CD14-positive monocyte (primary cell): ENCODE data around the gene CEP162. TPM values are rescaled to one million over a fixed set of nuclear protein-coding genes. Genes with fewer than 3 reads are reported as not detected.
"Not testable (repeated sequence)": the region's sequence is repeated elsewhere in the genome, so short reads cannot be mapped to it uniquely, and the experiment has no call there.

ENCODE experiments used
- DNase-seq, 3 donors: peaks; one replicate each; pipeline ENCODE4 v3.0.0-alpha.2; 2011 to 2022
- H2AFZ ChIP-seq: 2 replicates; pipeline ENCODE4 v1.6.0; 2012; ENCODE audit warnings: mild to moderate bottlenecking, low read depth, low read length, inconsistent platforms; ENCODE audit not compliant: insufficient read depth, poor library complexity, severe bottlenecking
- H3K27ac ChIP-seq, 2 donors: 1 replicate in 1 of 2; 2 replicates in 1 of 2; pipeline ENCODE4 v1.5.1; 2012 to 2013; ENCODE audit warnings: low read length in 2 of 2, control low read depth in 1 of 2, inconsistent platforms in 1 of 2, low read depth in 1 of 2, mild to moderate bottlenecking in 1 of 2
- H3K27me3 ChIP-seq, 2 donors: one replicate each; pipeline versions ENCODE4 v1.6.0 to v1.6.1; 2011 to 2013; ENCODE audit warnings: low read length in 2 of 2; ENCODE audit not compliant: control insufficient read depth in 2 of 2, insufficient read depth in 2 of 2
- H3K36me3 ChIP-seq, 2 donors: replicated peaks in 1 of 2; 1 replicate in 1 of 2; 2 replicates in 1 of 2; pipeline versions ENCODE4 v1.5.1 to v1.6.1; 2012 to 2013; ENCODE audit warnings: low read length in 2 of 2, control low read depth in 1 of 2, inconsistent platforms in 1 of 2, mild to moderate bottlenecking in 1 of 2; ENCODE audit not compliant: insufficient read depth in 2 of 2, control insufficient read depth in 1 of 2
- H3K4me1 ChIP-seq, 2 donors: 1 replicate in 1 of 2; 2 replicates in 1 of 2; pipeline versions ENCODE4 v1.5.1 to v1.6.1; 2012 to 2013; ENCODE audit warnings: low read length in 2 of 2, control low read depth in 1 of 2, inconsistent platforms in 1 of 2, mild to moderate bottlenecking in 1 of 2, moderate library complexity in 1 of 2; ENCODE audit not compliant: insufficient read depth in 2 of 2, control insufficient read depth in 1 of 2
- H3K4me2 ChIP-seq: replicated peaks from 2 replicates; pipeline ENCODE3; 2012; ENCODE audit warnings: low read length, moderate library complexity, mild to moderate bottlenecking; ENCODE audit not compliant: poor library complexity, severe bottlenecking; ENCODE audit errors: extremely low read depth
- H3K4me3 ChIP-seq, 3 experiments: fragments of 200-600 bp in 1 of 3; sonication (generic) in 1 of 3; replicated peaks in 1 of 3; 1 replicate in 2 of 3; 2 replicates in 1 of 3; pipeline ENCODE4 v1.5.1; 2011 to 2013; ENCODE audit warnings: low read length in 3 of 3, mild to moderate bottlenecking in 3 of 3, control low read depth in 2 of 3, low read depth in 2 of 3, inconsistent platforms in 1 of 3, moderate library complexity in 1 of 3
- H3K79me2 ChIP-seq: 2 replicates; pipeline ENCODE4 v1.6.0; 2012; ENCODE audit warnings: mild to moderate bottlenecking, control low read depth, inconsistent platforms, low read length, moderate library complexity; ENCODE audit not compliant: insufficient read depth
- H3K9ac ChIP-seq: 2 replicates; pipeline ENCODE4 v1.6.0; 2017; ENCODE audit warnings: low read length, mild to moderate bottlenecking; ENCODE audit not compliant: insufficient read depth, poor library complexity, severe bottlenecking
- H3K9me3 ChIP-seq, 2 donors: replicated peaks in 1 of 2; 1 replicate in 1 of 2; 2 replicates in 1 of 2; pipeline versions ENCODE4 v1.5.1 to v1.6.1; 2012 to 2013; ENCODE audit warnings: low read length in 2 of 2, control low read depth in 1 of 2; ENCODE audit not compliant: control insufficient read depth in 1 of 2, insufficient read depth in 1 of 2
- H4K20me1 ChIP-seq: 2 replicates; pipeline ENCODE4 v1.6.0; 2012; ENCODE audit warnings: mild to moderate bottlenecking, low read length, control low read depth, moderate library complexity; ENCODE audit not compliant: insufficient read depth
- H3K27ac Mint-ChIP-seq, 7 donors: one replicate each; pipeline ENCODE4 v1.8.0; 2020; ENCODE audit warnings: mild to moderate bottlenecking in 7 of 7, mixed read lengths in 7 of 7, moderate library complexity in 6 of 7, inconsistent platforms in 2 of 7
- H3K27me3 Mint-ChIP-seq, 3 donors: one replicate each; pipeline ENCODE4 v1.8.0; 2021 to 2022; ENCODE audit warnings: low read depth in 3 of 3, mild to moderate bottlenecking in 3 of 3, mixed read lengths in 3 of 3, moderate library complexity in 3 of 3, inconsistent platforms in 1 of 3
- H3K36me3 Mint-ChIP-seq, 2 donors: one replicate each; pipeline ENCODE4 v1.8.0; 2020; ENCODE audit warnings: mixed read lengths in 2 of 2, inconsistent platforms in 1 of 2, mild to moderate bottlenecking in 1 of 2
- H3K4me1 Mint-ChIP-seq: one replicate; pipeline ENCODE4 v1.8.0; 2020; ENCODE audit warnings: mild to moderate bottlenecking, mixed read lengths
- H3K4me3 Mint-ChIP-seq, 2 donors: one replicate each; pipeline ENCODE4 v1.8.0; 2020; ENCODE audit warnings: mild to moderate bottlenecking in 2 of 2, mixed read lengths in 2 of 2, moderate library complexity in 1 of 2
- H3K9me3 Mint-ChIP-seq, 7 donors: one replicate each; pipeline ENCODE4 v1.8.0; 2020 to 2022; ENCODE audit warnings: mixed read lengths in 7 of 7, mild to moderate bottlenecking in 6 of 7, moderate library complexity in 6 of 7, inconsistent platforms in 2 of 7
- WGBS: methylation state at CpG from one replicate; pipeline ENCODE4 v1.1.5; 2013; ENCODE audit warnings: missing lambda C conversion rate; ENCODE audit not compliant: insufficient coverage; 5-methylcytosine and 5-hydroxymethylcytosine counted together
- intact Hi-C, 2 donors: fragments of 100-400 bp; cut with micrococcal nuclease; formaldehyde crosslinking; loops; one replicate each; pipeline versions ENCODE4 v1.15.0 to v1.15.1; 2023
- polyA plus RNA-seq, 3 donors: library from polyadenylated mRNA; depleted of rRNA in 1 of 3; unstranded in 2 of 3; stranded (reverse) in 1 of 3; fragments of 300-500 nt in 2 of 3; fragments of >200 nt in 1 of 3; fragmentation: Illumina TruSeq in 2 of 3; gene quantifications; 1 replicate in 2 of 3; 2 replicates in 1 of 3; pipeline ENCODE4 v1.2.3, GENCODE V29; 2012 to 2021
- TF ChIP-seq, protein P1 (sequence below): fragments of 200-600 bp; IDR thresholded peaks from one replicate; pipeline ENCODE4 v1.8.0; 2022; ENCODE audit warnings: antibody characterized with exemption, mild to moderate bottlenecking

CEP162 gene
- polyA plus RNA-seq, 3 donors: 1.5 to 2.7 (median 1.6) TPM

DNA sequence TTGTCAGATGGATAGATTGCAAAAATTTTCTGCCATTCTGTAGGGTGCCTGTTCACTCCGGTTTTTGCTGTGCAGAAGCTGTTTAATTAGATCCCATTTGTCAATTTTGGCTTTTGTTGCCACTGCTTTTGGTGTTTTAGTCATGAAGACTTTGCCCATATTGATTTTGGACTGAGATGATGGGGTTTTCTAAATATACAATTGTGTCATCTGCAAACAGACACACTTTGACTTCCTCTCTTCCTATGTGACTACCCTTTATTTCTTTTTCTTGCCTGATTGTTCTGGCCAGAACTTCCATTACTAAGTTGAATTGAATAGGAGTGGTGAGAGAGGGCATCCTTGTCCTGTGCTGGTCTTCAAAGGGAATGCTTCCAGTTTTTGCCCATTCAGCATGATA is 97.9 kb downstream of the CEP162 start:
- H3K27ac ChIP-seq, H4K20me1 ChIP-seq, H3K4me2 ChIP-seq, H3K27me3 ChIP-seq, H3K4me1 Mint-ChIP-seq, H3K9ac ChIP-seq, H3K4me3 Mint-ChIP-seq, H3K27ac Mint-ChIP-seq, H3K4me1 ChIP-seq, H3K27me3 Mint-ChIP-seq, intact Hi-C loops, DNase-seq, H2AFZ ChIP-seq, H3K79me2 ChIP-seq, H3K4me3 ChIP-seq: not testable (repeated sequence)
- H3K36me3 ChIP-seq: peaks cover 18 to 23% of the 10 kb centered on the region in 2 donors
- peaks cover 20 to 39% (median 28%) of the 10 kb centered on the region in 7 donors for H3K9me3 Mint-ChIP-seq
- H3K9me3 ChIP-seq: peaks cover 17% of the 10 kb centered on the region in 2 donors
- WGBS: no CpG with 5 or more reads among the region's 1 CpG
- peaks cover 23 to 36% of the 10 kb centered on the region in 2 donors for H3K36me3 Mint-ChIP-seq

DNA sequence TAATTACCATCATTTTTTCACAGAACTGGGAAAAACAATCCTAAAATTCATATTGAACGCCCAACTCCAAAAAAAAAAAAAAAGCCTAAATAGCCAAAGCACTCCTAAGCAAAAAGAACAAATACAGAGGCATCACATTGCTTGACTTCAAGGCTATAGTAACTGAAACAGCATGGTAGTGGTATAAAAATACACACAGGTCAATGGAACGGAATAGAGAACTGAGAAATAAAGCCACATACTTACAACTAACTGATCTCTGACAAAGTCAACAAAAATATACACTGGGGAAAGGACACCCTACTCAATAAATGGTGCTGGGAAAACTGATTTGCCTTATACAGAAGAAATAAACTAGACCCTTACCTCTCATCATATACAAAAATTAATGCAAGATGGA is 104.3 kb downstream of the CEP162 start:
- H3K4me2 ChIP-seq: no peak overlapping the region
- H2AFZ ChIP-seq: no peak overlapping the region
- no peak overlapping the region for H3K27ac ChIP-seq
- H3K4me3 ChIP-seq: no peak overlapping the region
- no peaks in the 10 kb centered on the region for H3K27me3 Mint-ChIP-seq
- no peaks in the 10 kb centered on the region for H3K4me1 Mint-ChIP-seq
- TF ChIP-seq, protein P1, sequence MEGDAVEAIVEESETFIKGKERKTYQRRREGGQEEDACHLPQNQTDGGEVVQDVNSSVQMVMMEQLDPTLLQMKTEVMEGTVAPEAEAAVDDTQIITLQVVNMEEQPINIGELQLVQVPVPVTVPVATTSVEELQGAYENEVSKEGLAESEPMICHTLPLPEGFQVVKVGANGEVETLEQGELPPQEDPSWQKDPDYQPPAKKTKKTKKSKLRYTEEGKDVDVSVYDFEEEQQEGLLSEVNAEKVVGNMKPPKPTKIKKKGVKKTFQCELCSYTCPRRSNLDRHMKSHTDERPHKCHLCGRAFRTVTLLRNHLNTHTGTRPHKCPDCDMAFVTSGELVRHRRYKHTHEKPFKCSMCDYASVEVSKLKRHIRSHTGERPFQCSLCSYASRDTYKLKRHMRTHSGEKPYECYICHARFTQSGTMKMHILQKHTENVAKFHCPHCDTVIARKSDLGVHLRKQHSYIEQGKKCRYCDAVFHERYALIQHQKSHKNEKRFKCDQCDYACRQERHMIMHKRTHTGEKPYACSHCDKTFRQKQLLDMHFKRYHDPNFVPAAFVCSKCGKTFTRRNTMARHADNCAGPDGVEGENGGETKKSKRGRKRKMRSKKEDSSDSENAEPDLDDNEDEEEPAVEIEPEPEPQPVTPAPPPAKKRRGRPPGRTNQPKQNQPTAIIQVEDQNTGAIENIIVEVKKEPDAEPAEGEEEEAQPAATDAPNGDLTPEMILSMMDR: no peak
- no peaks in the 10 kb centered on the region for H3K4me1 ChIP-seq
- no CpG with 5 or more reads among the region's 2 CpGs for WGBS
- H3K4me3 Mint-ChIP-seq: no peak overlapping the region
- no peaks in the 10 kb centered on the region for H3K27me3 ChIP-seq
- H3K36me3 Mint-ChIP-seq: peaks cover 35 to 36% of the 10 kb centered on the region in 2 donors
- no peak for DNase-seq
- no peak overlapping the region for H3K27ac Mint-ChIP-seq
- H4K20me1 ChIP-seq: no peaks in the 10 kb centered on the region
- intact Hi-C loops: no loop called here
- H3K79me2 ChIP-seq: no peaks in the 10 kb centered on the region
- H3K9me3 Mint-ChIP-seq: peaks cover 0 to 6% (median 4%) of the 10 kb centered on the region in 7 donors
- H3K36me3 ChIP-seq: peaks cover 9 to 18% of the 10 kb centered on the region in 2 donors
- H3K9me3 ChIP-seq: peaks cover 0 to 2% of the 10 kb centered on the region in 2 donors
- no peak overlapping the region for H3K9ac ChIP-seq
